Measurements from ENCODE around the gene KRT36. TPM values are rescaled to one million over a fixed set of nuclear protein-coding genes. Genes with fewer than 3 reads are reported as not detected.

The KRT36 gene
- total and polyA plus RNA-seq, 2 experiments from 2014 or later: not detected

DNA sequence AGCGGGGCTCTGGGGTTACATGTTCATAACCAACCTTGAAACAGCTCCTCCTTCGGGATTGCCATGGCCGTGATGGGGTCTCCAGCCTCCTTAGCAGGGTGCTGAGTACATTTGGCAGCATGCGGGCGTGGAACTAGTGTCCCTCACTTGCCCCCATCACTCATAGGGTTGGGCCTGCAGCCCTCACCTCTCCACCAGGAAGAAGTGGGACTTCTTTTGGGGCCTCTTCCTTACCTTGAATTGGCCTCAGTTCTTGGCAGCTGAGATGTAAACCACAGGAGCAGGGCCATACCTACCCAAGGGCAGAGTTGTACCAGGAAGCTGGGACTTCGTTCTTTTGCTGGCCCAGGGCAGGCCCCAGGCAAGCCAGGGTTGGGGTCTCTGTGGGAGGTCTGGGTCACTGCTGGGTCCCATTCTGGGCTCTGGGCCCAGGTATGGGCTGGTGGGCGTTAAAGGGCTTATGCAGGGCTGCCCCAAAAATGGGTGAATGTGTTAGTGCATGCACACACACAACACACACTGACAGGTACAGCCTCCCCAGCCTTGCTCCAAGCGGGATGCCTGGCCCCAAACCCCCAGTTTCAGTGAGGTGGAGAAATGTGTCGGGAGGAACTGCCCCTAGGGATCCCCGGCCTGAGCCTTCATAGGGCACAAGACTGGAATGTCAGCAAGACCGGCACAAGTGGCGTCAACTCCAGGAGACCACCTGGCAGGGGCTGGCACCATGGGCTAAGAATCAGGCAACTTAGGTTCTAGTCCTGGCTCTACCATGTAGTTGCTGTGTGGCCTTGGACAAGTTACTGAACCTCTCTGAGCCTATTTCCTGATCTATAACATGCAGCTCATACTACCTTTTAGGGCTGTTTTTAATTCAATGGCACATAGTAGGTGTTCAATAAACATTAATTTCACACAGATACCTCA lies 32.9 kb upstream of the KRT36 start:
- Mint-ChIP-seq H3K27ac (0 out of 2 replicates have a peak overlapping the region, but pooled peaks have one; percentile 52), H3K27me3 (ENCODE audit: insufficient read depth, low read depth, poor library complexity) (peaks cover 13% of the 10 kb centered on the region), H3K36me3 (ENCODE audit: low read depth) (peaks cover 40% of the 10 kb centered on the region), H3K9me3 (no peaks in the 10 kb centered on the region; the same call in 2 of the 3 replicates), H3K4me3 (no peak overlapping the region), H3K4me1 (peaks cover 30% of the 10 kb centered on the region)
- Histone ChIP-seq H3K9me2 (ENCODE audit: insufficient read depth) (no peaks in the 10 kb centered on the region), H3K27ac (ENCODE audit: low read depth) (peak overlapping the region; percentile 69; the same call in 1 of the 2 replicates), H3K4me2 (no peak overlapping the region), H4K20me1 (replicated peaks; ENCODE audit: insufficient read depth) (peaks cover 9% of the 10 kb centered on the region; the same call in 1 of the 2 replicates), H3K27me3 (ENCODE audit: insufficient read depth) (no peaks in the 10 kb centered on the region), H2AFZ (no peak overlapping the region), H3K4me3 (no peak overlapping the region), H3K36me3 (ENCODE audit: insufficient read depth) (0 out of 2 replicates have a peak, but pooled peaks cover 9% of the 10 kb centered on the region), H3K4me1 (ENCODE audit: insufficient read depth) (peaks cover 12% of the 10 kb centered on the region; the same call in 1 of the 2 replicates), H3F3A (replicated peaks; ENCODE audit: low read depth) (0 out of 2 replicates have a peak, but pooled peaks cover 4% of the 10 kb centered on the region), H3K79me2 (replicated peaks; ENCODE audit: insufficient read depth) (peaks cover 11% of the 10 kb centered on the region)
- DNase-seq (ENCODE audit: low spot score) (peak; percentile 18), ATAC-seq (peak; percentile 7)
- no peak for TF ChIP-seq ZNF114 (CRISPR knock-in tag; IDR thresholded peaks at IDR 0.05)
- TF ChIP-seq NANOG (IDR thresholded peaks at IDR 0.05; ENCODE audit: borderline replicate concordance): no peak
- TF ChIP-seq, protein P1, sequence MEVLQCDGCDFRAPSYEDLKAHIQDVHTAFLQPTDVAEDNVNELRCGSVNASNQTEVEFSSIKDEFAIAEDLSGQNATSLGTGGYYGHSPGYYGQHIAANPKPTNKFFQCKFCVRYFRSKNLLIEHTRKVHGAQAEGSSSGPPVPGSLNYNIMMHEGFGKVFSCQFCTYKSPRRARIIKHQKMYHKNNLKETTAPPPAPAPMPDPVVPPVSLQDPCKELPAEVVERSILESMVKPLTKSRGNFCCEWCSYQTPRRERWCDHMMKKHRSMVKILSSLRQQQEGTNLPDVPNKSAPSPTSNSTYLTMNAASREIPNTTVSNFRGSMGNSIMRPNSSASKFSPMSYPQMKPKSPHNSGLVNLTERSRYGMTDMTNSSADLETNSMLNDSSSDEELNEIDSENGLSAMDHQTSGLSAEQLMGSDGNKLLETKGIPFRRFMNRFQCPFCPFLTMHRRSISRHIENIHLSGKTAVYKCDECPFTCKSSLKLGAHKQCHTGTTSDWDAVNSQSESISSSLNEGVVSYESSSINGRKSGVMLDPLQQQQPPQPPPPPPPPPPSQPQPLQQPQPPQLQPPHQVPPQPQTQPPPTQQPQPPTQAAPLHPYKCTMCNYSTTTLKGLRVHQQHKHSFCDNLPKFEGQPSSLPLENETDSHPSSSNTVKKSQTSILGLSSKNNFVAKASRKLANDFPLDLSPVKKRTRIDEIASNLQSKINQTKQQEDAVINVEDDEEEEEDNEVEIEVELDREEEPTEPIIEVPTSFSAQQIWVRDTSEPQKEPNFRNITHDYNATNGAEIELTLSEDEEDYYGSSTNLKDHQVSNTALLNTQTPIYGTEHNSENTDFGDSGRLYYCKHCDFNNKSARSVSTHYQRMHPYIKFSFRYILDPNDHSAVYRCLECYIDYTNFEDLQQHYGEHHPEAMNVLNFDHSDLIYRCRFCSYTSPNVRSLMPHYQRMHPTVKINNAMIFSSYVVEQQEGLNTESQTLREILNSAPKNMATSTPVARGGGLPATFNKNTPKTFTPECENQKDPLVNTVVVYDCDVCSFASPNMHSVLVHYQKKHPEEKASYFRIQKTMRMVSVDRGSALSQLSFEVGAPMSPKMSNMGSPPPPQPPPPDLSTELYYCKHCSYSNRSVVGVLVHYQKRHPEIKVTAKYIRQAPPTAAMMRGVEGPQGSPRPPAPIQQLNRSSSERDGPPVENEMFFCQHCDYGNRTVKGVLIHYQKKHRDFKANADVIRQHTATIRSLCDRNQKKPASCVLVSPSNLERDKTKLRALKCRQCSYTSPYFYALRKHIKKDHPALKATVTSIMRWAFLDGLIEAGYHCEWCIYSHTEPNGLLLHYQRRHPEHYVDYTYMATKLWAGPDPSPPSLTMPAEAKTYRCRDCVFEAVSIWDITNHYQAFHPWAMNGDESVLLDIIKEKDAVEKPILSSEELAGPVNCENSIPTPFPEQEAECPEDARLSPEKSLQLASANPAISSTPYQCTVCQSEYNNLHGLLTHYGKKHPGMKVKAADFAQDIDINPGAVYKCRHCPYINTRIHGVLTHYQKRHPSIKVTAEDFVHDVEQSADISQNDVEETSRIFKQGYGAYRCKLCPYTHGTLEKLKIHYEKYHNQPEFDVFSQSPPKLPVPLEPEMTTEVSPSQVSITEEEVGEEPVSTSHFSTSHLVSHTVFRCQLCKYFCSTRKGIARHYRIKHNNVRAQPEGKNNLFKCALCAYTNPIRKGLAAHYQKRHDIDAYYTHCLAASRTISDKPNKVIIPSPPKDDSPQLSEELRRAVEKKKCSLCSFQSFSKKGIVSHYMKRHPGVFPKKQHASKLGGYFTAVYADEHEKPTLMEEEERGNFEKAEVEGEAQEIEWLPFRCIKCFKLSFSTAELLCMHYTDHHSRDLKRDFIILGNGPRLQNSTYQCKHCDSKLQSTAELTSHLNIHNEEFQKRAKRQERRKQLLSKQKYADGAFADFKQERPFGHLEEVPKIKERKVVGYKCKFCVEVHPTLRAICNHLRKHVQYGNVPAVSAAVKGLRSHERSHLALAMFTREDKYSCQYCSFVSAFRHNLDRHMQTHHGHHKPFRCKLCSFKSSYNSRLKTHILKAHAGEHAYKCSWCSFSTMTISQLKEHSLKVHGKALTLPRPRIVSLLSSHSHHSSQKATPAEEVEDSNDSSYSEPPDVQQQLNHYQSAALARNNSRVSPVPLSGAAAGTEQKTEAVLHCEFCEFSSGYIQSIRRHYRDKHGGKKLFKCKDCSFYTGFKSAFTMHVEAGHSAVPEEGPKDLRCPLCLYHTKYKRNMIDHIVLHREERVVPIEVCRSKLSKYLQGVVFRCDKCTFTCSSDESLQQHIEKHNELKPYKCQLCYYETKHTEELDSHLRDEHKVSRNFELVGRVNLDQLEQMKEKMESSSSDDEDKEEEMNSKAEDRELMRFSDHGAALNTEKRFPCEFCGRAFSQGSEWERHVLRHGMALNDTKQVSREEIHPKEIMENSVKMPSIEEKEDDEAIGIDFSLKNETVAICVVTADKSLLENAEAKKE (CRISPR knock-in tag; IDR thresholded peaks at IDR 0.05): no peak
- TF ChIP-seq EZH2 (IDR thresholded peaks at IDR 0.05; ENCODE audit: low read depth, unreplicated experiment): no peak
- 0 out of 2 replicates have a peak, but pooled peaks have one; percentile 7 for TF ChIP-seq POLR2AphosphoS5 (IDR thresholded peaks at IDR 0.05; ENCODE audit: low read depth)
- TF ChIP-seq ZNF331 (CRISPR knock-in tag; IDR thresholded peaks at IDR 0.05; ENCODE audit: low read depth): no peak
- no peak for TF ChIP-seq EZH2phosphoT487 (IDR thresholded peaks at IDR 0.05; ENCODE audit: unreplicated experiment)
- TF ChIP-seq, protein P2, sequence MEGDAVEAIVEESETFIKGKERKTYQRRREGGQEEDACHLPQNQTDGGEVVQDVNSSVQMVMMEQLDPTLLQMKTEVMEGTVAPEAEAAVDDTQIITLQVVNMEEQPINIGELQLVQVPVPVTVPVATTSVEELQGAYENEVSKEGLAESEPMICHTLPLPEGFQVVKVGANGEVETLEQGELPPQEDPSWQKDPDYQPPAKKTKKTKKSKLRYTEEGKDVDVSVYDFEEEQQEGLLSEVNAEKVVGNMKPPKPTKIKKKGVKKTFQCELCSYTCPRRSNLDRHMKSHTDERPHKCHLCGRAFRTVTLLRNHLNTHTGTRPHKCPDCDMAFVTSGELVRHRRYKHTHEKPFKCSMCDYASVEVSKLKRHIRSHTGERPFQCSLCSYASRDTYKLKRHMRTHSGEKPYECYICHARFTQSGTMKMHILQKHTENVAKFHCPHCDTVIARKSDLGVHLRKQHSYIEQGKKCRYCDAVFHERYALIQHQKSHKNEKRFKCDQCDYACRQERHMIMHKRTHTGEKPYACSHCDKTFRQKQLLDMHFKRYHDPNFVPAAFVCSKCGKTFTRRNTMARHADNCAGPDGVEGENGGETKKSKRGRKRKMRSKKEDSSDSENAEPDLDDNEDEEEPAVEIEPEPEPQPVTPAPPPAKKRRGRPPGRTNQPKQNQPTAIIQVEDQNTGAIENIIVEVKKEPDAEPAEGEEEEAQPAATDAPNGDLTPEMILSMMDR (conservative IDR thresholded peaks at IDR 0.05; ENCODE audit: low read depth in 2 of 2): no peak
